PC-9 (cell line): ENCODE results near the gene GMCL2.

Experiments used
- CTCF ChIP-seq: fragments of 200-600 bp; sonication (generic); conservative IDR thresholded peaks from 2 replicates; pipeline ENCODE4 v1.6.1; 2017; ENCODE audit warnings: mixed run types, antibody characterized with exemption, mild to moderate bottlenecking, moderate library complexity
- EZH2 ChIP-seq: fragments of 200-600 bp; sonication (generic); IDR thresholded peaks from 2 replicates; pipeline ENCODE4 v1.8.0; 2017; ENCODE audit warnings: antibody characterized with exemption, low read depth

GRCh38 chr5:178196281-178196812 is 9.2 kb upstream of the GMCL2 start:
- TF ChIP-seq CTCF, result no peak
- TF ChIP-seq EZH2, result no peak
